ENCODE measurements around the gene LRCH1. TPM values are rescaled to one million over a fixed set of nuclear protein-coding genes. Genes with fewer than 3 reads are reported as not detected.
A peak's percentile ranks its signal among the peaks of the same experiment; 100 is the strongest.

Gene LRCH1
- total RNA-seq, 2 experiments from 2014 or later = 16.9 to 17.9 TPM

DNA sequence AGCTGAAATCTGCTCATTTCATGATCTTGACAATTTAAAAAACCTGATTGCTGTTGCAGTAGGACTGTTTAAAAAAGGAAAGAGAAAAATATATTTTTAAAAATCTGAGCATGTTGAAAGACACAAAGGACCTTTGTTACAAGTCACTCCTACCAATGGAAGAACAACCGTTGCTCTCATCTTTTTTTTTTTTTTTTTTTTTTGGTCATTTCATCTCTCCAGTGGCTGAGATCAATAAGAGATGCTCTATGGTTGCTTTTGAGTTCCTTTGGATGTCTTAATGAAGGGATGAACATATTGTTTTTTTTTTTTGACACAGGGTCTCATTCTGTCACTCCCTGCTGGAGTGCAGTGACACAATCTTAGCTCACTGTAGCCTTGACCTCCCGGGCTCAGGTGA is 29.2 kb downstream of the LRCH1 start:
- peaks cover 45% of the 10 kb centered on the region for H3K4me1 Mint-ChIP-seq (ENCODE audit: low read depth)
- H3K27ac Mint-ChIP-seq = no peak overlapping the region
- CTCF ChIA-PET = no interaction called here

DNA sequence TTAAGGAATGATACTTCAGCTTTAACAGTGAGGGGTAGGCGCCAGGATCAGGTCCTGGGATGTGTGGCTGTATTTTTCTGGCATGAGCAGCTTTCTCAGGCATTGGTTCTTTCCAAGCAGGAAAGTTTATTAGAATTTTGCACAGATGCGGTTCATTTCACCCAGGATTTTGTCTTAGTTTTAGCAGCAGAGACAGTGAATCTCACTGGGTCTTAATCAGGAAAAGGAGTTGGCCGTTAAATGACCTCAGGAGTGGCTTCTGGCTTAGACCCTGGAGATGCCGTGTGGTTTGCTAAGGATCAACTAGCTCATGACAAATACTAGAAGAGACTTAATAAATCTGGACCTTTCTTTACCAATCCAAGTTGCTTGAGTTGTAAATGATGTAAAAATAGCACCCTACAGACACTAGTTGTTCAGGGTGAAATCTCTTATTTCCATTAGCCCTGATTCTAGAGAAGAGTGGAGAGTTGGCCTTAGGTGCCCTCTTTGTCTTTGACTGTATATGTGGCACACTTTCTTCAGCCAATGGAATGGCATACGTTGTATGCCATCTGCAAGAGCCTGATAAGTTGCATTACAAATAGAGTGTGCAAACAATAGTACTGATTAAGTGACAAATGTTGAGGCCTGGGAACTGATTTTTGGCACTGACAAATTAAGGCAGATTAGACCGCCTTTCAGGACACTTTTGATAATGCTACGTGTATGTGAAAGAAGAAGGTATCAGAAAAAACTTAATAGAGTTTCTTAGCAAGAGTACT is 34.0 kb downstream of the LRCH1 start:
- ChIA-PET POLR2A (no interaction called here), CTCF (interaction anchor here (1.3 to 2.1 kb wide), 2 partner anchors 32 to 35 kb away, joined by 3 to 6 read pairs; no protein-coding TSS in a partner anchor)
- H3K27ac Mint-ChIP-seq = no peak overlapping the region
- H3K4me1 Mint-ChIP-seq (ENCODE audit: low read depth) = peaks cover 30% of the 10 kb centered on the region
- no peak overlapping the region for H3K4me3 Mint-ChIP-seq
- no peaks in the 10 kb centered on the region for H3K9me3 Mint-ChIP-seq
- no peaks in the 10 kb centered on the region for H3K36me3 Mint-ChIP-seq
- no peak for DNase-seq
- H3K27me3 Mint-ChIP-seq = no peaks in the 10 kb centered on the region
- intact Hi-C loops (cut with micrococcal nuclease) = no loop called here

More for the DNA sequence above, 29.2 kb downstream of the LRCH1 start:
- H3K4me3 Mint-ChIP-seq = no peak overlapping the region
- intact Hi-C loops (cut with micrococcal nuclease) = no loop called here
- no peaks in the 10 kb centered on the region for H3K27me3 Mint-ChIP-seq
- no peaks in the 10 kb centered on the region for H3K9me3 Mint-ChIP-seq
- POLR2A ChIA-PET = no interaction called here
- H3K36me3 Mint-ChIP-seq = no peaks in the 10 kb centered on the region
- no peak for DNase-seq

DNA sequence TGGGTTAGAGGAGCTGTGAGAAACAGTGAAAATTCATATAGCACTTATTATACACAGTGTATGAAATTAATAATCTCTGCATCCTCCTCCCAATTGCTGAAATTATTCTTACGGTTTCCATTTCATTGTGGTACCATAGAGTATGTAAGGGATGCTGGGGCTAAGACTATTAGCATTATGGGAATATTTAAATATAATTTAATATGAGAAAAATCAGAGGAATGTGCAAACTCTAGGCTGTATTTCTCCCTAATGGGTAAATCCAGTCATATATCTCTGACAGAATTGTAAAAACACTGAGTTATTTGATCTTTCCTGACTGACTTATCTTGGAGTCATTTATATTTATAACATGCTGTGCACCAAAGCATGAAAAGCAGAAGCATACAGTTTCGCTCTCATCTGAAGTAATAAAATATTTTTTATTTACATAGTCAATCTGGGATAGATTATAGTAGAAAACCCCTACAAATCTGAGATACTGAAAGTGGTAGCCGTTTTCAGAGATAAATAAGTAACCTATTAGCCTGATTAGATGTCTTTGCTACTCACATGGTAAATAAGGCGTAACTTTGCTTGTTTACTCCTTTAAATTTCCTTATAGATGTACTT is 34.9 kb downstream of the LRCH1 start:
- peaks cover 39% of the 10 kb centered on the region for H3K4me1 Mint-ChIP-seq (ENCODE audit: low read depth)
- intact Hi-C loops (cut with micrococcal nuclease) = no loop called here
- H3K4me3 Mint-ChIP-seq = no peak overlapping the region
- ChIA-PET POLR2A (no interaction called here), CTCF (interaction anchor here (2.1 kb wide), 1 partner anchor 33 kb away, joined by 6 read pairs; no protein-coding TSS in a partner anchor)
- H3K9me3 Mint-ChIP-seq = no peaks in the 10 kb centered on the region
- H3K27me3 Mint-ChIP-seq = no peaks in the 10 kb centered on the region
- DNase-seq = no peak
- no peaks in the 10 kb centered on the region for H3K36me3 Mint-ChIP-seq
- H3K27ac Mint-ChIP-seq = no peak overlapping the region

DNA sequence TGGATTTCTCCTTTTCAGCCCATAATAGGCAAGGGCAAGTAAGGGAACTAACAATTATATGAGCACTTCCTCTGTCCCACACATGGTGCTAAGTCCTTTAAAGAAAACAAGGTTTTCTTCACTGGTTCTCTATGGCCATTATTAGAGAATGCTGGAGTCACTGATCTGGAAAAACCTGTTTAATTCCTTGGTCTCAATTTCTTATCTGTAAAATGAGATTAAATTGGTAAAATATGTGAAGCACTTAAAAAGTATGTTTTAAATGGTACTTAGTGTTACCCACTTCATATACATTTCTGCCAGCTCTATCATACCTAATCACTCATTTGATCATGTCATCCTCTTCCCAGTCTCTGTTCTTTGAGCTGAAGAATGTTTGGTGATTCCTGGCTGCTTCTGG is 39.4 kb downstream of the LRCH1 start:
- intact Hi-C loops (cut with micrococcal nuclease) = loop anchor here (2.0 kb wide), 2 partner anchors 14 to 64 kb away; no protein-coding TSS in a partner anchor
- peaks cover 63% of the 10 kb centered on the region for H3K4me1 Mint-ChIP-seq (ENCODE audit: low read depth)
- no peak overlapping the region for H3K4me3 Mint-ChIP-seq
- ChIA-PET CTCF (interaction anchor here (5.5 kb wide), 1 partner anchor 41 kb away, joined by 26 read pairs; no protein-coding TSS in a partner anchor), POLR2A (no interaction called here)
- H3K9me3 Mint-ChIP-seq = no peaks in the 10 kb centered on the region
- no peaks in the 10 kb centered on the region for H3K27me3 Mint-ChIP-seq
- no peak for DNase-seq
- no peaks in the 10 kb centered on the region for H3K36me3 Mint-ChIP-seq
- no peak overlapping the region for H3K27ac Mint-ChIP-seq

DNA sequence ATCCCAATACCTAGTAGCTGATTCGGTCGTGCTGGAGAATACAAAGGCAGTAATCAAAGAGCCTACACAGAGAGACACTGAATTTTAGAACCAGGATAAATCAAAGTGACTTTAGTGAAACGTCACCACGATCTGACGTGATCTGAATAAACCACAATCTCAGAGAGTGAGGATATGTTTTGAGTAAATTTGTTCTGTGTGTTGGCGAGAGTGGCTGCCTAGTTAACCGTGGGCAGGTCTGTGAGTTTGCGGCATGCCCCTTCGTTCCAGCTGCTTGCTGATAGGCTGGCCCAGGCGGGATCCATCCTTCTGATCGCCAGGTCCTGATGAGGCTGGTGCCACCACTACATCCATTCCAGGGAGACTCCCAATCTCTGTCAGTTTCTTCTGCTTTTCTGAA is 40.4 kb downstream of the LRCH1 start:
- peak; percentile 75 for DNase-seq
- Mint-ChIP-seq H3K27ac (peak overlapping the region; percentile 49), H3K4me3 (peak overlapping the region; percentile 30), H3K4me1 (ENCODE audit: low read depth) (peaks cover 69% of the 10 kb centered on the region), H3K36me3 (no peaks in the 10 kb centered on the region), H3K27me3 (no peaks in the 10 kb centered on the region), H3K9me3 (no peaks in the 10 kb centered on the region)
- POLR2A ChIA-PET = interaction anchor here (0.8 to 1.1 kb wide), 2 partner anchors 15 to 40 kb away, joined by 3 read pairs; partner anchors contain the start of gene LRCH1
- CTCF ChIA-PET = interaction anchor here (0.6 to 5.5 kb wide), 2 partner anchors 42 to 99 kb away, joined by 3 to 26 read pairs; no protein-coding TSS in a partner anchor
- intact Hi-C loops (cut with micrococcal nuclease) = loop anchor here (1.0 to 2.0 kb wide), 4 partner anchors 13 to 63 kb away; partner anchors contain the start of gene LRCH1

DNA sequence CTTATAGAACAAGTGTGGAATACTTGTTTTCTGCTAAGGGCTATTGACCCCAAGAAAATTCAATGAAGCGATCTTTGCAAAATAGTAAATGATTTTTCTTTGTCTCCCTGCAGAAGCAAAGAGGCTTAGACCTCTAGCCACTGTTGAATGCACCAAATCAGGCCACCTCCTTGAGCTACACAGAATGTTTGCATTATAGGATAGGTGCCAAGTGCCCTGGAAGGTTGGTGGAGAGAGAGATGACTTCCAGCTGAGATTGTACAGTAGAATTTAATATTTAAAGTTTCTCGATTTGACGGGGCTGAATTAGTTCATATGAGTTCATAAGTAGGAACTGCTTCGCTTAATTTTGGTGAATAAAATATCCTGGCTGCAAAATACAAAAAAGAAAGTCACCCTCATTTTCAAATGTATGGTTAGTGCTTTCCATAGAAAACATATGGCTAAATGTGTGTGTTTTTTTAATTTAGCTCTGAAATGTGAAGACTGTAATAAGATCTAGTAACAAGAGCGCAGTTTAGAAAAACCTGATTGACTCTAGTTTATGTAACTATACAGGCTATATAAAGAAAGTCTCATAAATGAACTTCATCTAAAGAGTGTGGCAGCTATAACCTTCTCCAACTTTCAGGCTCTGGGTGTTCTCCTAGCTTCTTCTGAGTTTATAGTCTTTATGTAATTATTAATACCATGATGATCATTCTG is 41.6 kb downstream of the LRCH1 start:
- Mint-ChIP-seq H3K4me3 (no peak overlapping the region), H3K9me3 (no peaks in the 10 kb centered on the region), H3K4me1 (ENCODE audit: low read depth) (peaks cover 80% of the 10 kb centered on the region), H3K27me3 (no peaks in the 10 kb centered on the region), H3K27ac (no peak overlapping the region), H3K36me3 (no peaks in the 10 kb centered on the region)
- ChIA-PET CTCF (interaction anchor here (0.5 to 5.5 kb wide), 3 partner anchors 9 to 401 kb away, joined by 3 to 26 read pairs (median 4); no protein-coding TSS in a partner anchor), POLR2A (no interaction called here)
- no peak for DNase-seq
- intact Hi-C loops (cut with micrococcal nuclease) = no loop called here

DNA sequence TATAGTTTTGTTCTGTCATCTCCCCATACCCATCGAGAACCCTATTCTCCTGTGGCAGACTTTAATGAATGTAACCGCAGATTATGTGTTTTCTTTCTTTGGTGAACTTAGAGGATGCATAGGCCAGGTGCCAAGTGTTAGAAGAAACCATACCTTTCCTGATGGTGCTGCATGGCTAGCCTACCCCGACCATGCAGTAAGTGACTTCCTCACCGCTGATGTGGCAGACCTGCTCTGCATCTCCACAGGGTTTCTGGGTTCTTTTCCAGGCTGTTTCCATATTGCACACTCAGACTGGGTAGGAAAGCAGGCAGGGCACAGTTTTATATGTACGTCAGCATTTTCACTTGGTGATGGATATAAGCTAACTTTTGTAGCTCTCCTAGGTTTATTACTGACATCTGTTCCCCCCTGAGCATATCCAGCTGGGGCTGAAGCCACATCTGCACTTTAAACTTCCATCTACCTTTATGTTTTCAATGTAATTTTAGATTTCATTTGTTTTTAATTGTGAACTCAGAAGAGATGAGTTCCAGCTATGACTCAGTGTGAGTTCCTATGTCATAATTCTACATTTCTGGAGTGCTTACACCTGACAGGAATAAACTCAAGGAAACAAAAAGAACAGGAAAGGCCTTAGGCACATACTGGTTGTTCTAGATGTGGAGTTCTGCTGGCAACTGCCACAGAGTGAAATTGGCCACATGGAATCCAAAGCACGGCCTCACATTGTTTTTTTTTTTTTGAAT is 42.3 kb downstream of the LRCH1 start:
- Mint-ChIP-seq H3K4me3 (no peak overlapping the region), H3K9me3 (no peaks in the 10 kb centered on the region), H3K27ac (no peak overlapping the region), H3K36me3 (no peaks in the 10 kb centered on the region), H3K27me3 (no peaks in the 10 kb centered on the region), H3K4me1 (ENCODE audit: low read depth) (peaks cover 76% of the 10 kb centered on the region)
- CTCF ChIA-PET = interaction anchor here (5.5 kb wide), 1 partner anchor 44 kb away, joined by 26 read pairs; no protein-coding TSS in a partner anchor
- intact Hi-C loops (cut with micrococcal nuclease) = no loop called here
- POLR2A ChIA-PET = interaction anchor here (0.6 kb wide), 1 partner anchor 29 kb away, joined by 3 read pairs; no protein-coding TSS in a partner anchor
- no peak for DNase-seq

DNA sequence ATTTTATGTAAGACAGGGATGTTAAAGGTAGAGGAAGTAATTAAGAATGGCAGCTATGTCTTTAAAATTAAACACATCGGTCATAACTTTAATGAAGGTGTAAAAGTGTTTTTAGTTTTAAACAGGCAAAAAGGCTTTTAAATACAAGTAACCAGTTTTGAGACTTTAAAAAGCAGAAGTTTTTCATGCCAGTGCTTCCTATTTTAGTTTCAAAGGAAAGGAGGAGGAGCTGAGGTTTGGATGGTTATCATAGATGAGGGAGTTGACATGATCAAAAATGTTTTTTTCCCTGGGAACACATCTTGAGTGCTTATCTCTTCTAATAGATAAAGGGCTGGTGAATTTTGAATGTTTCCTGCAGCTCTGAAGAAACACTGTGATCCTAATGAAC is 42.9 kb downstream of the LRCH1 start:
- intact Hi-C loops (cut with micrococcal nuclease) = no loop called here
- no peaks in the 10 kb centered on the region for H3K9me3 Mint-ChIP-seq
- no peak for DNase-seq
- POLR2A ChIA-PET = interaction anchor here (0.6 kb wide), 1 partner anchor 30 kb away, joined by 3 read pairs; no protein-coding TSS in a partner anchor
- CTCF ChIA-PET = no interaction called here
- no peaks in the 10 kb centered on the region for H3K36me3 Mint-ChIP-seq
- H3K4me1 Mint-ChIP-seq (ENCODE audit: low read depth) = peaks cover 78% of the 10 kb centered on the region
- H3K27ac Mint-ChIP-seq = no peak overlapping the region
- H3K4me3 Mint-ChIP-seq = no peak overlapping the region
- H3K27me3 Mint-ChIP-seq = no peaks in the 10 kb centered on the region

DNA sequence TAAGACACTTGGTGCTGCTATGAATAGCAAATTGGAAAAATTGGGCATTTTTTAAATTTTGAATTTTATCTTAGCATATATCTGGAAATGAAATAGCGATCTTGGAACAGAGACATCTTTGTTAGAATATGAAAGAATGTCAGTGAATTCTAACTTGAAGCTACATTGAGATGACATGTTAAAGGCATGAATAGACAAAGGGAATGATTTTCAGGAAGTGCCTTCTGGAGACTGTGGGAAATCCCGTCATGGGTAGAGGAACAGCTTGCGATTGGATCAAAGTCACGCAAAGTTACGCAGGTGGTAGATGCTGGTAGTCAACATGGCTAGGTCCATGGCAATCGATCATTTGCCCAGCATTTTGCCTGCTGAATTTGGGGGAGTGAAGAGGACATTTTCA is 43.5 kb downstream of the LRCH1 start:
- ChIA-PET CTCF (interaction anchor here (1.0 kb wide), 1 partner anchor 44 kb away, joined by 3 read pairs; no protein-coding TSS in a partner anchor), POLR2A (no interaction called here)
- H3K36me3 Mint-ChIP-seq = no peaks in the 10 kb centered on the region
- H3K4me1 Mint-ChIP-seq (ENCODE audit: low read depth) = peaks cover 80% of the 10 kb centered on the region
- no peaks in the 10 kb centered on the region for H3K27me3 Mint-ChIP-seq
- no peak for DNase-seq
- intact Hi-C loops (cut with micrococcal nuclease) = no loop called here
- no peak overlapping the region for H3K4me3 Mint-ChIP-seq
- H3K27ac Mint-ChIP-seq = no peak overlapping the region
- no peaks in the 10 kb centered on the region for H3K9me3 Mint-ChIP-seq

DNA sequence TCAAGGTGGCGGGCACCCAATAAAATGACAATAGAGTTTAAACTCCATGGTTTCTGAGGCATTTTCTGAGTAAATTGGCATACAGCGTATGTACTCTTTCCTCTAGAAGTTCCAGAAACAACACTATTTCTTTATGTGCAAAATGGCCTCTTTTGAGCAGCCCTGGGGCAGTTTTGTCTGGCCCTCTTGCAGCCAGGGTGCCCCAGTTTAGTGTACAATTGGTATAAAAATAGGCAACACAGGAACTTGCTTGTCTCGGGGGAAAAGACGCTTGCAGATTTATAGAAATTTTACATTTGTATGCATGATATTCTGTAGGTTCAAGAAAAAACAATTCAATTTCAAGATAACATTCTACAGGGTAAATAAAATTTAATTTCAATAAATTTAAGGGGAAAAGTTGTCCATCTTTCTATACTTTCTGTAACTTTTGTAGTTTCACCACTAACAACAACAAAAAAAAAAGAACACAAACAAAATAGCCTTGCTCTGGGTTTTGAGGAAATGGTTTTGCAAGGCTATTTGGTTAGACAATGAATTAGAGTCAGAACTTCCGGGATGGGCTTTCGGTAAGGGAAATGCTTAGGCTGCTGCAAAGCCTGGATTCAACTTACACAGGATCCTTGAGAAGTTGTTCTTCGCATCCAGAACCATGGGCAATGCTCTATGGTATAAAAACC is 45.3 kb downstream of the LRCH1 start:
- peaks cover 76% of the 10 kb centered on the region for H3K4me1 Mint-ChIP-seq (ENCODE audit: low read depth)
- POLR2A ChIA-PET = no interaction called here
- CTCF ChIA-PET = no interaction called here
- intact Hi-C loops (cut with micrococcal nuclease) = no loop called here
- no peak overlapping the region for H3K4me3 Mint-ChIP-seq
- no peaks in the 10 kb centered on the region for H3K36me3 Mint-ChIP-seq
- no peaks in the 10 kb centered on the region for H3K27me3 Mint-ChIP-seq
- DNase-seq = no peak
- no peak overlapping the region for H3K27ac Mint-ChIP-seq
- H3K9me3 Mint-ChIP-seq = no peaks in the 10 kb centered on the region

DNA sequence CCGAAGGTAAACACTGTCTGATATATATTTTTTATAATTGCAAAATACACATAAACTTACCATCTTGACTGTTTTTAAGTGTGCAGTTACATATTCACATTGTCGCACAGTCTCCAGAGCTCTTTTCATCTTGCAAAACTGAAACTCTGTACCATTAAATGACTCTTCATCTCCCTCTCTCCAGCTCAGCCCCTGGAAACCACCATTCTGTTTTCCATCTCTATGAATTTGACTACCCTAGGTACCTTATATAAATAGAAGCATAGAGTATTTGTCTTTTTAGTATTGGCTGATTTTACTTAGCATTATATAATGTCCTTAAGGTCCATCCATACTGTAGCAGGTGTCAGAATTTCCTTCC is 45.8 kb downstream of the LRCH1 start:
- no peaks in the 10 kb centered on the region for H3K27me3 Mint-ChIP-seq
- peaks cover 71% of the 10 kb centered on the region for H3K4me1 Mint-ChIP-seq (ENCODE audit: low read depth)
- ChIA-PET POLR2A (no interaction called here), CTCF (interaction anchor here (1.5 kb wide), 1 partner anchor 47 kb away, joined by 3 read pairs; no protein-coding TSS in a partner anchor)
- no peaks in the 10 kb centered on the region for H3K36me3 Mint-ChIP-seq
- no peak overlapping the region for H3K4me3 Mint-ChIP-seq
- no peak overlapping the region for H3K27ac Mint-ChIP-seq
- no peaks in the 10 kb centered on the region for H3K9me3 Mint-ChIP-seq
- DNase-seq = peak; percentile 27
- intact Hi-C loops (cut with micrococcal nuclease) = no loop called here
